Fibroblast of peridontal ligament (primary cell): Measurements from ENCODE around the gene NADK2.
"Not testable (repeated sequence)": the region's sequence is repeated elsewhere in the genome, so short reads cannot be mapped to it uniquely, and the experiment has no call there.

Experiments
- DNase-seq: peaks from one replicate; pipeline ENCODE4 v3.0.0-alpha.2; 2010; ENCODE audit errors: extremely low read depth

NADK2 gene

GRCh38 chr5:36241631-36242533 is at the start of gene NADK2:
TSS of gene NADK2 (minus strand) at chr5:36241925. CDS start at chr5:36241798, 127 bp downstream.
- peak; percentile 95 for DNase-seq

GRCh38 chr5:36285837-36286615 is 44.3 kb upstream of the NADK2 start:
- DNase-seq, result no peak

GRCh38 chr5:36283775-36284174 is 42.0 kb upstream of the NADK2 start:
- DNase-seq, result not testable (repeated sequence)

GRCh38 chr5:36281626-36282025 is 39.9 kb upstream of the NADK2 start:
- DNase-seq, result no peak

- DNase-seq, result peak; percentile 65
Observed at GRCh38 chr5:36279054-36279698, 37.5 kb upstream of the NADK2 start.

GRCh38 chr5:36277521-36278176 is 35.9 kb upstream of the NADK2 start:
- DNase-seq, result no peak

- peak; percentile 59 for DNase-seq
Observed at GRCh38 chr5:36276864-36277263, 35.1 kb upstream of the NADK2 start.

GRCh38 chr5:36273809-36274526 is 32.2 kb upstream of the NADK2 start:
- DNase-seq, result no peak

- peak; percentile 33 for DNase-seq
Observed at GRCh38 chr5:36272136-36272690, 30.5 kb upstream of the NADK2 start.

GRCh38 chr5:36270876-36271575 is 29.3 kb upstream of the NADK2 start:
- no peak for DNase-seq

- no peak for DNase-seq
Observed at GRCh38 chr5:36270175-36270574, 28.4 kb upstream of the NADK2 start.

GRCh38 chr5:36269478-36269877 is 27.8 kb upstream of the NADK2 start:
- DNase-seq, result no peak

- no peak for DNase-seq
Observed at GRCh38 chr5:36267905-36268304, 26.2 kb upstream of the NADK2 start.

- no peak for DNase-seq
Observed at GRCh38 chr5:36264202-36264760, 22.6 kb upstream of the NADK2 start.

GRCh38 chr5:36261186-36261585 is 19.5 kb upstream of the NADK2 start:
- no peak for DNase-seq

- no peak for DNase-seq
Observed at GRCh38 chr5:36253575-36253974, 11.8 kb upstream of the NADK2 start.

- peak; percentile 82 for DNase-seq
Observed at GRCh38 chr5:36252722-36253365, 11.1 kb upstream of the NADK2 start.

GRCh38 chr5:36251218-36251617 is 9.5 kb upstream of the NADK2 start:
- no peak for DNase-seq

GRCh38 chr5:36250427-36250826 is 8.7 kb upstream of the NADK2 start:
- DNase-seq, result no peak
